Measurements from ENCODE around the gene GNAS.

GNAS gene

DNA sequence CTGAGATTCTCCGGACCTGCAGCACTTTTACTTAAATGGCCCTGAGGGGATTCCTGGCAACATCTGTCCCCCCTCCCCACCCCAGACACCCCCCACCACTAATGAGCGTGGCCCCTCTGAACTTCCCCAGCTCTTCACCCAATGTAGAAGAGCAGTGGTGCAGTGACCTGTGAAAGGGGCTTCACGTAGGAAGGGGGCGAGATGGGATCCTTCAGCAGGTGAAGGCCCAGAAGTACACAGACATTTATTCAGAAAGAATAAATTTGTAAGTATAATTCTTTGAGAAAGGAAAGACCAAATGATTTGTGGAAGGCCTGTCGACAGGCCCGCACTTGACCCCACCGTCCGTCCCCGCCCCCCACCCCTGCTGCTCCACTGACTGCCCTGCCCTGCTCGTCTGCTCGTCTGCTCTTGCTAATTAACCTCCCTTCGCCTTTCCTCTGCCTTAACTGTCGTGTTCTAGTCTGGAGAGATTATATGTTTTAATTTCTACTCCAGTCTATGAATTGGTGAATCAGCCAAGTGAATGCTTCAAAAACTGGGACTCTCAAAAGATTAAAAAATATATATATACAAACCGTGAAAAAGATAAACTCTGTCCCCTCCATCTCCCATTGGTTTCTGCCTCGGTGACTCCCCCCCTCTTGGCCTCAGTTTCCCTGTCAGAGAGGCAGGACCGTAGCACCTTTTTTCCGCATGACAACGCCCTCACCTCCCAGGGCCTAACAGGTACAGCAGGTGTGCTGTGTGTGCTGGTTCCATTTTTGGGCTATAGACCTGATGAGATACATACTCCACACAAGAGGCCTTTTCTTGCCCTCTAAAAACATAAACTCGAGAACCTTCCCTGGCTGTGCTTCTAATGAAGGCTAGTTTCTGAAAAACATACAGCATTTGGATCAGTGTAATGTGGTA lies 49.2 kb downstream of the GNAS start:
- DNase-seq: no peak

DNA sequence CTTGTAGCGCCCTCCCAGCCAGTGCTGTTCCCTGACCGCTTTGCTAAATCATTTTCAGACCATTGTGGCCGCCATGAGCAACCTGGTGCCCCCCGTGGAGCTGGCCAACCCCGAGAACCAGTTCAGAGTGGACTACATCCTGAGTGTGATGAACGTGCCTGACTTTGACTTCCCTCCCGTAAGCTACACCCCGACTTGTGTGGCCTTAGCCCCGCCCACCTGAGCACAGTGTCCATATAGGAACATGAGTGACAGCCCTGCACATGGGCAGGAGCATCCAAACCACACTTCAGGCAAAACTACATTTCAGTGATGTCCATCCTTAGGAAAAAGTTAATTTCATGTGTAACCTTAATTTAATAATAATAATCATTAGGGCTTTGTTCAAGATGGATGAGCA lies 51.1 kb downstream of the GNAS start:
- DNase-seq: no peak

DNA sequence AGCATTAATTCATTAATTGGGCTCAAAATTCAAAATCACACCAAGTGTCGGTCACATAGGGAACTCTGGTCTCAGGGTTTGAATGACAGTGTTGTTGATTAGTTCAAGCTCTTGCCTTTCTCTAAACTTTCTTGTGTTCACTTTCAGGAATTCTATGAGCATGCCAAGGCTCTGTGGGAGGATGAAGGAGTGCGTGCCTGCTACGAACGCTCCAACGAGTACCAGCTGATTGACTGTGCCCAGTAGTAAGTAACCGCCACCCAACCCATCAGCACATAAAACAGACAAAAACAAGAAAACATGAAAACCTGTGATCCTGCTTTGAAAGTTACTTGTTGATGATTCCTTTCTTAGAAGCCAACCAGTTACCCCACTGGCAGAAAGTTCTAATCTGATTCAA lies 52.7 kb downstream of the GNAS start:
- no peak for DNase-seq

DNA sequence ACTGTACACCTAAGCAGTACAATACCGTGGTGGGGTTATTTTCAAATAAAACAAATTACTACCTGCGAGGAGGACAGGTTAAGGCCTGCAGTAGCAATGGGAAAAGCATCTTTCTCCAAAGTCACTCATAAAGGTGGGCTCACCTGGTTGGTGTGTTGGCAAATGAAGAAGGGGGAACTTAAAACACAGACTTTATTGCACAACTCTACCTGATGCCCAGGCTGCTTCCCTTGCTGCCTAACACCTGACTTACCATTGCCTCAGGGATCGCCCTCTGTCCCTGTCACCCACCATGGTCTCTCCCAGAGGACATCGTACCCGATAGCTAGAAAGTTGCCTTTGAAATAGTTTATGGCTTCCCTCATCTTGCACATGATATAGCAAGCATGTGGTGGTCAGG lies 53.6 kb downstream of the GNAS start:
- DNase-seq: no peak

DNA sequence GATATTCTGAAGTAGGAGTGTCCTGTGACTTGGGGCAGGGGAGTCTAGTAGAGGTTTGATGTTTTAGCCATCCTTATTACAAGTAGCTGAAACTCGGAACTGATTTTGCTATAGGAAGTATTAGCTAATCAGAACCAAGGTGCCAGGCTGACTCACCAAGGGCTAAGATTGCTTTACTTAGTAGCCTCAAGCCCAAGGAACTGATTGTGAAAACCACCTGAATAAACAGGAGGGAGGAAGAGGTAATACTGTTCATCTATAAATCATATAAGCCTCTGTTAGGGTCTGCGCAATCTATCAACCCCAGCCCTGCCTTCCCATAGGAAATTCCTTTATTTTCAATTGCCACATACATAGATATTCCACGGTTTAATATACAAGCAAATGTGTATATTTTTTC lies 54.4 kb downstream of the GNAS start:
- DNase-seq: no peak

DNA sequence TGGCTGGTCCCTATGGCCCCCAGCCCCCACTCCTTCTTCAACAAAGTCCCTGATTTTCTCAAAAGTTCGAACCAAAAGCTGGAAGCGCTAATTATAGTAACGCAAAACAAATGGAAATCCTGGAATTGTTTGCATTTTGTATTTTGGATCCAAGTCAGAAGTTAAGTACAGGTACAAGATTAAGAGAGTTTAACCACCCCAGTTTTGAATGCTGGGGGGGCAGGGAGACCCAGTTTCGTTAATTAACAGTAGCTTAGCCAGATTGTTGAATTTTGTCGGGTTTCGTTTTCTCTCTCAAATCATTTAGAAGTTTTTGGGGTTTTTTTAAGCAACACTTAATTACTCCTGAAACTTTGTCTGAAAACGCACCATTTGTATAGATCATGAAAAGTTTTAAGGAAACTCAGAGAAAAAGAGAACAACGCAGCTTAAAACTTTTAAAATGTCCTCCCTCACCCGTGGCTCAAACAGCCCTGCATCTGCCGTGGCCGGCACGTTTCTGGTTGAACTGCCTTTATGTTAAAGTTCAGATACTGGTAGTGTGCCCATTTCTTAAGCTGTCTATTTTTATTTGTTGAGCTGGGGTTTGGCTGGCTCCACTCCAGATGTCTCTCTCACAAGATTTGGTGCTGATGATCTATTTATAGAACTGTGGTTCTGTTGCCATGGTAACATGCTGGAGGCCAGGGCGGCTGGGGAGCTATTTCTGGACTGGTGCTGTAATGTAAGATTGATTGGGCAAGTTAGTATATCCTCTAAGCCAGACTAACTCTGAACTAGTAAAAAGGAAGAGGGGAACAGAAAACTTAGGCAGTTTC lies 55.0 kb downstream of the GNAS start:
- DNase-seq: peak; percentile 91

DNA sequence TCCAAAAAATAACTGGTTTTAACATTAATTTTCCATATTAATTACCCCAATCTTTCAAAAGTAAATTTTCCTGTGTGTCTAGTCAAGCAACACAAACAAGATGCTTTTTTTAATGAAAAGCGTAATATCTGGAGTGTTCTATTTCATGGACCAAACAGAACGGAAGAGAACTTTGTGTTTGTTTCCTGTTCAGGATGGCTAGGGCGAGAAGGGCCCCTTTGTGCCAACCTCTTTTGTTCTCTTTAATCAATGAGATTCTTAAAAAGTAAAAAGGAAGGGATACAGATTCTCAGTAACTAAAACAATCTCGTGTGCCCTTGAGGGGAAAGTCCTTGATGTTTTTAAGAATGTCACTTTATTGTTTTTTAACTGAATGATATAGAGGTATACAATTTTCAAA lies 55.7 kb downstream of the GNAS start:
- DNase-seq: no peak

DNA sequence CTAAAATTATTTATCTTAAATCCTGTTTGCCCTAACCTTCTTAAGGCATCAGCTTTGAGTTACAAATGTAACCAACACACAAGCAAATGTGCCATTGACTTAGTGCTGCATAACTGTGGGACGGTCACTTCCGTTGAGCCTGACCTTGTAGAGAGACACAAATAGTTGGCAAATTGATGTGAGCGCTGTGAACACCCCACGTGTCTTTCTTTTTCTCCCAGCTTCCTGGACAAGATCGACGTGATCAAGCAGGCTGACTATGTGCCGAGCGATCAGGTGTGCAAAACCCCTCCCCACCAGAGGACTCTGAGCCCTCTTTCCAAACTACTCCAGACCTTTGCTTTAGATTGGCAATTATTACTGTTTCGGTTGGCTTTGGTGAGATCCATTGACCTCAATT lies 56.4 kb downstream of the GNAS start:
- DNase-seq: no peak

DNA sequence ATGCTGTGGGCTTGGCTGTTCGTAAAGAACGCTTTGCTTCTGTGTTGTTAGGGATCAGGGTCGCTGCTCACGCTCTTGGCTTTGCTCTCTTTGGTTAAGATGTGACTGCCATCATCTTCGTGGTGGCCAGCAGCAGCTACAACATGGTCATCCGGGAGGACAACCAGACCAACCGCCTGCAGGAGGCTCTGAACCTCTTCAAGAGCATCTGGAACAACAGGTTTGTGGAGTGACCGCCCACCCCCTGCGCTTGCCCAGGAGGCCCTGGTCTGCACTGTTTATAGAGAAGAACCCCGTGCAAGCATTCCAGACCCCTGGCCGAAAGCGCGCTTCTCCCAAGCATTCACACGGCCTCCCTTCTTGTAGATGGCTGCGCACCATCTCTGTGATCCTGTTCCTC lies 57.1 kb downstream of the GNAS start:
- DNase-seq: no peak

DNA sequence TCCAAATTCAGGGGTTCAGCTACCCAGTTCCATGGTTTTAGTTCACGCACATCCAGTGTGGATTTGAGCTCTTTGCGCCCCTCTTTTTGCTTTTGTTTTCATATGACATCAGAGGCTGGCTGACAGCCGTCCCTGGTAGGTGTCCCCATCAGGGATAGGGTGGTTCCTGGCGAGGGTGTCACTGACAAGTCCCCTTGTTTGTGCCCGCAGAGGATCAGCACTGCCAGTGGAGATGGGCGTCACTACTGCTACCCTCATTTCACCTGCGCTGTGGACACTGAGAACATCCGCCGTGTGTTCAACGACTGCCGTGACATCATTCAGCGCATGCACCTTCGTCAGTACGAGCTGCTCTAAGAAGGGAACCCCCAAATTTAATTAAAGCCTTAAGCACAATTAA lies 58.0 kb downstream of the GNAS start:
- DNase-seq: no peak

DNA sequence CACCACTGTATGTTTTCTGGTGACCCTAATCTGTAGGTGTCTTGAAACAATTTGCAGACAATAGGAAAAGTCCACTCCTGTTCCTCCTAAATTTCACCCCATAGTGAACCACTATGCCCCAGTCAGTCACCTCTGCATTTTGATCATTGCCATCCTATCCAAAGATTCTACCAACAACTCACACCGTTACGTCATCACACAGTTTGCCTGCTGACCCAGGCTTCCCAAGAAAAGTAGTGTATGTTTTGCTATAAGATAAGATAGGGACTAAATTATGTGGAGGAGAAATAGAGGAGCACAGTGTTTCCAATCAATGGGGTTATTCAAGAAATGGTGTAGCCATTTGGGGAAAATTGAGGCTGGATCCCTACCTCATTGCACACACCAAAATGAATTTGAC lies 58.8 kb downstream of the GNAS start:
- DNase-seq: no peak

DNA sequence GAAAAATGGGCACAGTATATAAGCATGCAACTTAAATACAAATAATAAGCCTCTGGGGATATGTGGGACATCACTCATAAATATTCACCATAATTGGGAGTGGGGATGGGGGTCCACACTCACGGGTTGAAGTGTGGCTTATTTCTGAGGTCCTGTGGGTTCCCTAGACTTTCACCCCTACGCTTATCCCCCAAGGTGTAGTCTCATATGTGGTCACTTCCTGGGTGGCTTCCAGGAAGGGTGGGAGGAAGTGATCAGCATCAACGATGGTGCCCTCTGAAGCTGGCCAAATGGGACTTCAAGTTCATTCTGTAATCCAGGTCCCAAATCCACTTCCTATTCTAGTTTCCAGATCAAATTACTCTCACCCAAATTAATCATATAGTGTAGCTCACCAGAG lies 59.5 kb downstream of the GNAS start:
- no peak for DNase-seq

DNA sequence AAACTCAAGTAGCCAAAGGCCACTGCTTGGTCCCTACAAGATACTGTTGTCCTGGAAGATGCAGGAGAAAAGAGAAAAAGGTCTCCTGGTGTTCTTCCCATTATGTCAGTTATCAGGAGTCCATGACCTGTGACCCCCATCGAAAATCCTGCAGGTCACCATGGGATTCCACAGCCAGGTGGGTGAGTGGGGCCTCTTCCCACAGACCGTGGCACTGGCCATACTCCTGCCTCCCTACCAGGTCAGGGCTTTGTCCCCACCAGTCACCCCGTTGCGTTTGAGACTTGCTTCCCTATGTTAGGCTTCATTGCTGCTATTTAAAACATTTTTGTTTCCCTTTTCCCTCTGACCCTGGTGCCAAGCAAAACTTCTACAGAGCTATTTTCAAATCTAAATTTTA lies 60.6 kb downstream of the GNAS start:
- no peak for DNase-seq

DNA sequence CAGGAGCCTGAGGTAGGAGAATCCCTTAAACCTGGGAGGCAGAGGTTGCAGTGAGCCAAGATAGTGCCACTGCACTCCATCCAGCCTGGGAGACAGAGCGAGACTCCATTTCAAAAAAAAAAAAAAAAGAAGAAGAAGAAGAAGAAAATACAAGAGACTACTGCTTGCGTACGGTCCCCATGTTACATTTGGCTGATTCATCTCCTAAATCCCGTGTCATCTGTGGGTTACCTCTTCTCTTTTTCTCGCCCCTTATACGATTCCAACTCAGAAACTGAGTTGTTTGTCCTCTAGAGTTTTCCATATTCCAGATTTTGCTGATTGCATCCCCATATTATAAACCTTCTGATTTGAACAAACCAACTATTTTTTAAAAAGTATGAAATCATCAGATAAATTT lies 66.1 kb downstream of the GNAS start:
- DNase-seq: no peak

DNA sequence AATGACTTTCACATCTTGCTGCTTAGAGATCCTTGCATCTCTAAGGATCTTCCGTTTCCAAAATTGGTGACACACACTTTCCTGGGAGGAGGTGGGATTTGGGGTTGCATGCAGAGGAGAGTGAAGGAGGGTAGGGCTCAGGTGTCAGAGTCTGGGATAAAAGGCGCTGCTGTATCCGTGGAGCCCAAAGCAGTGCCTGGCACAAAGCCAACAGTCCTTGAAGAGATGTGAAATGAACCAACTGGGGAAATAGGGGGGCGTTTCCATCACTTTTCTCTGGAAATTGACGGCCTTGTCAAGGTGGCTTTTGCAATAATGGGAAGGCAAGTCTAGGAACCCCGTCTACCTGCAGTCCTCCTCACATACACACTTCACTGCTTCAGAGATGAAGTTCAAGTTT lies 69.0 kb downstream of the GNAS start:
- peak; percentile 93 for DNase-seq

DNA sequence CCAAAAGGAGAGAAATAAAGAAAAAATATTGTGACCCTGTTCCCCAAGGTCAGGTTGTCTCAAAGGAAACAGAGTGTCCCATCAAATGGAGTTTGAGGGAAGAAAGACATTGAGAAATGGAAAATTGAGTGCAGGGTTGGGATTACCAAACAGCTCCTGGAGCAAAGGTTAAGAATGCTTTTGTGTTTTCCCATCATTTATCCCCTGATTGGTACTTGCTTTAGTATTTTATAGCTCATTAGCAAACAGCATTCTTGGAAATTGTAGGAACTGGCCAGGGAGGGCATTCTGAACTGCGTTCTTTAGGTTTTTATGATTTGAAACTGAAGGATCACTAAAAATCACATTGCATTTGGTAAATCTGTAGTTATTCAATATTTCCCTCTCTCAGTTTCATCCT lies 69.5 kb downstream of the GNAS start:
- DNase-seq: no peak

DNA sequence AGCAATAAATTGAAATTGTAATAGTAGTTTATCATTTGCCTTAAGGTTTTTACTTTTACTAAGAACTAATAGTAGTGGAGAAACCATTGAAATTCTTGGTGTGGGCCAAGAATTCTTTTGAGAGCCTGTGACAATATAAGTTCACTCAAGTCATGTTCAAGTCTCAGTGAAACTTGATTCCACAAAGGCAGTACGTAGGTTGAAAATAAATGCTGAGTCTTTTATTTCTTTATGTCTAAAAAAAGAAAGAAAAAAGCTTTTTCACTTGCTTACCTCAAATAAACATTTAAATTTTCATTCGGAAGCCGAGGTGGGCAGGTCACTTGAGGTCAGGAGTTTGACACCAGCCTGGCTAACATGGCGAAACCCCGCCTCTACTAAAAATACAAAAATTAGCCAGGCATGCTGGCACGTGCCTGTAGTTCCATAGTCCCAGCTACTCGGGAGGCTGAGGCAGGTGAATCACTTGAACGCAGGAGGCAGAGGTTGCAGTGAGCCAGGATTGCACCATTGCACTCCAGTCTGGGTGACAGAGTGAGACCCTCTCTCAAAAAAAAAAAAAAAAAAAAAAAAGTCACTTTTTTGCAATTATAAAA lies 70.7 kb downstream of the GNAS start:
- DNase-seq: no peak

DNA sequence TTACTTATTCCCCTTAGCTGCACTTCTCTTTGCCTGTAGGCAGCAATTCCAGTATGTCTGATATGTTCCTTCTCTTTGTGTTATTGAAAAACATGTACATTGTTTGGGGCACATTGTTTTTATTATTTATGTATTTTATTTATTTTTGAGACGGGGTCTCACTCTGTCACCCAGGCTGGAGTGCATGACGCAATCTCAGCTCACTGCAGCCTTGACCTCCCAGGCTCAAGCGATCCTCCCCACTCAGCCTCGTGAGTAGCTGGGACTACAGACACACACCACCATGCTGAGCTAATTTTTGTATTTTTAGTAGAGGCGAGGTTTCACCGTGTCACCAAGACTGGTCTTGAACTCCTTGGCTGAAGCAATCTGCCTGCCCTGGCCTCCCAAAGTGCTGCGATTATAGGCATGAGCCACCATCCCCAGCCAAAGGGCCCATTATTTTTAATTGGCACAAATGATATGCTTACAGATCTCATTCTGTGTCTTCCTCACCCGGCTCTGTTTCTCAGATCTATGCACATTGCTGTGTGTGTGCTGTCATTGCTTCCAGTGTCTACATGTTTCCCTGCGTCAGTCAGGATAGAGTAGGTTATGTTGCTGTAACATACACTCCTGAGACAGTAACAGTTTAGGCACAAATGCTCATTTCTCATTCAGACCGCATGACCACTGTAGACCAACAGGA lies 74.4 kb downstream of the GNAS start:
- DNase-seq: no peak

DNA sequence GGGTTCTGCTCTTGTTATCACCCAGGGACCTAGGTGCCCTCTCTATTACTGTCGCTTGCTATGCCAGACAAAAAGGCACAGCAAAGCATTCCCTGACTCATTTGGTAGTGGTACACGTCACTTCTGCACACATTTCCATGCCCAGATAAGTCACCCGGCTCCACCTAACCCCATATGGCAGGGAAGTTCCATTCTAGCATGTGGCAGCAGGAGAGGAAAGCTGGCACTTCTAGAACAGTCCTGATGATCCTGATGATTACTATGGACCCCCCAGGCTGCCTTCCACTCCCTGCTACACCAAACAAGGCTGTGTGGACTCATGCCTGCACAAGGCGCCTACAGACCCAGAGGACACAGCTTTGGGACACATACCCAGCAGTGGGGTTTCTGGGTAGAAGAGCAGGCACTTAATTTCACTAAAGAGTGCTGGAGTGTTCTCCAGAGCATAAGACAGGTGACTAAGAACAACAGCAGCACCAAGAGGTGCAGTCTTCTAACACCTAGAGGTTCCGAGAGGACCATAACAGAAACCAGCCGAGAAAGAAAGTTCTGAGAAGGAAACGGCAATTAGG lies 75.1 kb downstream of the GNAS start:
- no peak for DNase-seq

DNA sequence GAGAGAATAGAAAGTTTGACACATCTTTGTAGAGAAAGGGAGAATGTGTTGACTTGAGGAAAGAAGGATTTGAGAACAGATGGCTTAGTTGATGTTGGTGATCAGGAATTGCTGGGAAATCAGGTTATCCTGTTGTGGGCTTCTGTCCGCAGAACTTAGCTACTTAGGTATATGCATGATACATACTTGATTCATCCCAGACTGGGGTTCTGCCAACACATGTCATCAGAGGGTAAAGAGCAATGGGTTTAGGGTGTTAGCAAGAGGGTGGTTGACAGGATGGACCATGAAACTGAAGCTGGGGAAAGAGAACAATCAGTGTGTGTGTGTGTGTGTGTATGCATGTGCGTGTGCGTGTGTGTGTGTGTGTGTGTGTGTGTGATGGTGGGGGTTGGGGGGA lies 78.0 kb downstream of the GNAS start:
- no peak for DNase-seq

DNA sequence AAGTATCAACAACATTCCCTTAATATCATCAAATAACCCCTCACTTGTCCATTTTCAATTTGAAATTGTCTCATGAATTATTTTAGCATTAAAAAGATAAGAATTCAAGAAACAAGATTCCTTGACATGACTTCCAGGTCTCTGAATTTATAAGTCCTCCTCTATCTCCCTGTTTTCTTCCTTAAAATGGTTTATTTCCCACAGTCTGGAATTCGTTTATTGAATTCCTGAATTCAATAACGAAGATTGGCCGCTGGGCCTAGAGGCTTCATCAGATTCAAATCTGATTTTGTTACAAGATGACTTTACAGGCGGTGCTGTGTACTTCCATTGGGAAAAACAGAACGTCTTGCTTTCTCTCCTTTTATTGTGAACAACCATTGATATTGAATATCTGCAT lies 79.7 kb downstream of the GNAS start:
- no peak for DNase-seq

DNA sequence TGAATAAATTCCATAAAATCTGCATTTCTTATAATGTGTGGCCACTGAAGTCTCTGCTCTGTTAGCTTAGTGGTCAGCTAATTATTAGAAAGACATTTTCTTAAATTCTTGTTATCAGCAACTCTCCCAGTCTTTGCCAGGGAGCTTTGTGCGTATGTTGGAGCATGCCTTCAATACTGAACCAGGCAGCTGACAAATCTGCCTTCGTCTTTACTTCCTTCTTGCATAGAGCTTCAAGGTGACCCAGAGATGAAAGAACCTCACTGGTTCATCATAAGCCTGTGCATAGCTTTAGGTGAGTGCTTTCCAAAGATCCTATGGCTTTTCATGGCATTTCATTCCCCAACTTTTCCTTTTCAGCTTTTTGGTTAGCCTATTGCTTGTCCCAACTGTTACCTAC lies 85.6 kb downstream of the GNAS start:
- no peak for DNase-seq

DNA sequence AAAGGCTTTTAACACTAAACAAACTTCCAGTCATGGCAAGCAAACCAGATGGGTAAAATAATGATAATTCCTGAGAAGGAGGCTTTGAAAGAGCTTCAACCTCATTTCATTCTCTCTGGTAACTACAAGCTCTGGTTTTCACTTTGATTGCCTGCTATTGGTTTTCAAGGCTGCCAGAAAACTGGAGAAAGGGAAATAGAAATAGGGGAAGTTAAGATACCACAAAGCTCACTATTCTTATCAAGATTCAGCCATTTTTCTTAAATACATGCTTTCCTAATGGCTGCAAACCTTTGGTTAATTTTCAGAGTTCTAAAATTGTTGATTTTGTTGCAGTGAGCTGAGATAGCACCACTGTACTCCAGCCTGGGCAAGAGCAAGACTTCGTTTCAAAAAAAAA lies 86.0 kb downstream of the GNAS start:
- no peak for DNase-seq
